Suppressor macrophage (primary cell): ENCODE results near the gene OMP.
"Not testable (repeated sequence)": the region's sequence is repeated elsewhere in the genome, so short reads cannot be mapped to it uniquely, and the experiment has no call there.

Experiments used
- DNase-seq, 4 experiments: peaks; one replicate each; pipeline ENCODE4 v3.0.0-alpha.2; 2020 to 2022
- total RNA-seq, 17 experiments: gene quantifications; one replicate each; lab custom pipeline; 2026; ENCODE audit warnings: mixed read lengths in 6 of 17, inconsistent platforms in 3 of 17; lab: John Stamatoyannopoulos, UW

The OMP gene
- 0 to 0.22 (median 0) reads per million in 17 experiments for total RNA-seq

GRCh38 chr11:77102246-77103210, at the start of gene OMP:
Gene OMP (plus strand): TSS chr11:77102840. CDS start chr11:77102840, 0 bp downstream.
- no peak for DNase-seq

GRCh38 chr11:77053217-77054015, 49.2 kb upstream of the OMP start:
- DNase-seq = no peak

- DNase-seq = no peak
Measured at GRCh38 chr11:77054084-77054483, 48.6 kb upstream of the OMP start.

- no peak for DNase-seq
Measured at GRCh38 chr11:77055101-77055561, 47.5 kb upstream of the OMP start.

GRCh38 chr11:77055913-77056312, 46.7 kb upstream of the OMP start:
- DNase-seq = no peak

- no peak for DNase-seq
Measured at GRCh38 chr11:77056814-77057402, 45.7 kb upstream of the OMP start.

GRCh38 chr11:77057938-77058474, 44.6 kb upstream of the OMP start:
- no peak for DNase-seq

- DNase-seq = no peak
Measured at GRCh38 chr11:77058900-77059299, 43.7 kb upstream of the OMP start.

- no peak for DNase-seq
Measured at GRCh38 chr11:77059806-77060205, 42.8 kb upstream of the OMP start.

- DNase-seq = no peak
Measured at GRCh38 chr11:77060234-77060633, 42.4 kb upstream of the OMP start.

GRCh38 chr11:77061258-77061657, 41.4 kb upstream of the OMP start:
- not testable (repeated sequence) for DNase-seq

GRCh38 chr11:77062924-77063323, 39.7 kb upstream of the OMP start:
- no peak for DNase-seq

- no peak for DNase-seq
Measured at GRCh38 chr11:77063407-77063806, 39.2 kb upstream of the OMP start.

- no peak for DNase-seq
Measured at GRCh38 chr11:77063861-77064260, 38.8 kb upstream of the OMP start.

- DNase-seq = no peak
Measured at GRCh38 chr11:77064648-77065217, 37.9 kb upstream of the OMP start.

GRCh38 chr11:77065878-77066228, 36.8 kb upstream of the OMP start:
- DNase-seq = peak; percentile 74 to 89 (median 86)

- DNase-seq = peak; percentile 91 to 98 (median 96)
Measured at GRCh38 chr11:77066229-77067042, 36.2 kb upstream of the OMP start, which contains the start of gene CAPN5. Gene CAPN5 (plus strand): TSS chr11:77066971. CDS start chr11:77084887, 17,916 bp downstream.

GRCh38 chr11:77067861-77068443, 34.7 kb upstream of the OMP start:
- no peak for DNase-seq

- DNase-seq = no peak
Measured at GRCh38 chr11:77068457-77069335, 33.9 kb upstream of the OMP start.
